NB4 (cell line): ENCODE measurements around the gene CACNB3.

Experiments
- MAX ChIP-seq: IDR thresholded peaks from 2 replicates; pipeline ENCODE4 v1.6.1; 2011; ENCODE audit warnings: low read depth, low read length
- MYC ChIP-seq: IDR thresholded peaks from 2 replicates; pipeline ENCODE4 v1.6.1; 2011; ENCODE audit warnings: low read depth, low read length
- POLR2A ChIP-seq: IDR thresholded peaks from 2 replicates; pipeline ENCODE4 v1.6.1; 2011; ENCODE audit warnings: mild to moderate bottlenecking; ENCODE audit not compliant: insufficient read length; ENCODE audit errors: extremely low read depth
- TF ChIP-seq, protein P1 (sequence below): IDR thresholded peaks from one replicate; pipeline ENCODE4 v1.5.1; 2012; ENCODE audit warnings: low read depth, low read length

DNA sequence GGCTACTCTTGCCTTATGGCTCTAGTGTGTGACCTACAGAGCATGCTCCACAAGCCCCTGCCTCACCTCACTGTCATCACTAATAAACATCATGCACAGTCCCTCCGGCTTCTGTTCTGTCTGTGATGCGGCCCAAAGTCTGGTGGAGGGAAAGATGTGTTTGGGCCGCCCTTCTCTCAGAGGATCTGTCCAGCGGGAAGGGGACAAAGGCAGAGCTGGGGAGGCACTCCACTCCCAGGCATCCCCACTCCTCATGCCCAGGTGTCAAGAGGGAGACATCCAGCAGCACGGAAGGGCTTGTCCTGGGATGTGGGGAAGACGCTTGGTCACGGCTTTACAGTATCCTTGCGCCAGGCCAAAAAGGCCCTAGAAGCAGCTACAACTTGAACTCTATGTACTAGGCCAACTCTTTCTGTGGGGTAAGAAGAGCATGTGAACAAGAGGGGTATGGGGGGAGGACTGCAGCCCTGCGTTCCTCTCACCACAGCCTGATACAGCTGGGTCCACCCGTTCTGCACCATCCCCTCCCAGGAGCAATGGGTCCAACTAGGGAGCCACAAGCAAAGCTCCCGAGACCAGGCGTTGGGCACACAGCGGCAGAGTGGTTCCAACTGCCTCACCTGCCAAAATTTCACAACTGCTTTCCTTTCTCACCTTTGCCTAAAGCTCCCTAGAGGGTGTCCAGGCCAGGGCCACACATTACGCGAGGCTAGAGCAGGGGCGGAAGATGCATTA, 10.7 kb downstream of the CACNB3 start:
- TF ChIP-seq, protein P1, sequence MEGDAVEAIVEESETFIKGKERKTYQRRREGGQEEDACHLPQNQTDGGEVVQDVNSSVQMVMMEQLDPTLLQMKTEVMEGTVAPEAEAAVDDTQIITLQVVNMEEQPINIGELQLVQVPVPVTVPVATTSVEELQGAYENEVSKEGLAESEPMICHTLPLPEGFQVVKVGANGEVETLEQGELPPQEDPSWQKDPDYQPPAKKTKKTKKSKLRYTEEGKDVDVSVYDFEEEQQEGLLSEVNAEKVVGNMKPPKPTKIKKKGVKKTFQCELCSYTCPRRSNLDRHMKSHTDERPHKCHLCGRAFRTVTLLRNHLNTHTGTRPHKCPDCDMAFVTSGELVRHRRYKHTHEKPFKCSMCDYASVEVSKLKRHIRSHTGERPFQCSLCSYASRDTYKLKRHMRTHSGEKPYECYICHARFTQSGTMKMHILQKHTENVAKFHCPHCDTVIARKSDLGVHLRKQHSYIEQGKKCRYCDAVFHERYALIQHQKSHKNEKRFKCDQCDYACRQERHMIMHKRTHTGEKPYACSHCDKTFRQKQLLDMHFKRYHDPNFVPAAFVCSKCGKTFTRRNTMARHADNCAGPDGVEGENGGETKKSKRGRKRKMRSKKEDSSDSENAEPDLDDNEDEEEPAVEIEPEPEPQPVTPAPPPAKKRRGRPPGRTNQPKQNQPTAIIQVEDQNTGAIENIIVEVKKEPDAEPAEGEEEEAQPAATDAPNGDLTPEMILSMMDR = no peak
- TF ChIP-seq MYC (no peak), POLR2A (no peak), MAX (no peak)
